ENCODE results near the gene FAM13C. TPM values are rescaled to one million over a fixed set of nuclear protein-coding genes. Genes with fewer than 3 reads are reported as not detected.

FAM13C gene
- total RNA-seq, 2 experiments from 2014 or later: not detected

- no peak for DNase-seq
- Mint-ChIP-seq H3K9me3 (no peaks in the 10 kb centered on the region), H3K36me3 (ENCODE audit: low read depth) (no peaks in the 10 kb centered on the region), H3K4me1 (no peaks in the 10 kb centered on the region), H3K4me3 (no peak overlapping the region), H3K27me3 (peaks cover 2% of the 10 kb centered on the region), H3K27ac (no peak overlapping the region)
- ChIA-PET CTCF (no interaction called here), POLR2A (no interaction called here)
These were observed 19.3 kb upstream of the FAM13C start for GRCh38 chr10:59381687-59382086.

GRCh38 chr10:59376846-59377245 is 14.5 kb upstream of the FAM13C start:
- Mint-ChIP-seq H3K4me3 (no peak overlapping the region), H3K4me1 (no peaks in the 10 kb centered on the region), H3K36me3 (ENCODE audit: low read depth) (no peaks in the 10 kb centered on the region), H3K9me3 (no peaks in the 10 kb centered on the region), H3K27ac (no peak overlapping the region), H3K27me3 (peaks cover 2% of the 10 kb centered on the region)
- ChIA-PET POLR2A (no interaction called here), CTCF (no interaction called here)
- no peak for DNase-seq

GRCh38 chr10:59375990-59376389 is 13.6 kb upstream of the FAM13C start:
- CTCF ChIA-PET: no interaction called here
- Mint-ChIP-seq H3K9me3 (no peaks in the 10 kb centered on the region), H3K4me3 (no peak overlapping the region), H3K4me1 (no peaks in the 10 kb centered on the region), H3K27me3 (peaks cover 2% of the 10 kb centered on the region), H3K36me3 (ENCODE audit: low read depth) (no peaks in the 10 kb centered on the region), H3K27ac (no peak overlapping the region)
- POLR2A ChIA-PET: no interaction called here
- no peak for DNase-seq

GRCh38 chr10:59374916-59375315 is 12.6 kb upstream of the FAM13C start:
- ChIA-PET CTCF (no interaction called here), POLR2A (no interaction called here)
- Mint-ChIP-seq H3K36me3 (ENCODE audit: low read depth) (no peaks in the 10 kb centered on the region), H3K27ac (no peak overlapping the region), H3K27me3 (peaks cover 2% of the 10 kb centered on the region), H3K4me1 (no peaks in the 10 kb centered on the region), H3K4me3 (no peak overlapping the region), H3K9me3 (no peaks in the 10 kb centered on the region)
- DNase-seq: no peak

GRCh38 chr10:59373071-59373470 is 10.7 kb upstream of the FAM13C start:
- DNase-seq: no peak
- Mint-ChIP-seq H3K27me3 (no peaks in the 10 kb centered on the region), H3K36me3 (ENCODE audit: low read depth) (no peaks in the 10 kb centered on the region), H3K9me3 (no peaks in the 10 kb centered on the region), H3K27ac (no peak overlapping the region), H3K4me3 (no peak overlapping the region), H3K4me1 (no peaks in the 10 kb centered on the region)
- POLR2A ChIA-PET: no interaction called here
- CTCF ChIA-PET: interaction anchor here (0.7 kb wide), 1 partner anchor 470 kb away, joined by 3 read pairs; no protein-coding TSS in a partner anchor

GRCh38 chr10:59372543-59372942 is 10.2 kb upstream of the FAM13C start:
- no peaks in the 10 kb centered on the region for H3K4me1 Mint-ChIP-seq
- DNase-seq: no peak
- ChIA-PET POLR2A (no interaction called here), CTCF (no interaction called here)
- no peak overlapping the region for H3K4me3 Mint-ChIP-seq
- H3K36me3 Mint-ChIP-seq (ENCODE audit: low read depth): no peaks in the 10 kb centered on the region
- H3K9me3 Mint-ChIP-seq: no peaks in the 10 kb centered on the region
- H3K27ac Mint-ChIP-seq: no peak overlapping the region
- H3K27me3 Mint-ChIP-seq: no peaks in the 10 kb centered on the region

- DNase-seq: no peak
- H3K27me3 Mint-ChIP-seq: peaks cover 30% of the 10 kb centered on the region
- H3K4me3 Mint-ChIP-seq: no peak overlapping the region
- POLR2A ChIA-PET: no interaction called here
- H3K9me3 Mint-ChIP-seq: no peaks in the 10 kb centered on the region
- peaks cover 8% of the 10 kb centered on the region for H3K4me1 Mint-ChIP-seq
- CTCF ChIA-PET: interaction anchor here (0.6 kb wide), 1 partner anchor 1166 kb away, joined by 3 read pairs; no protein-coding TSS in a partner anchor
- no peaks in the 10 kb centered on the region for H3K36me3 Mint-ChIP-seq (ENCODE audit: low read depth)
- no peak overlapping the region for H3K27ac Mint-ChIP-seq
These were observed 3.9 kb upstream of the FAM13C start for GRCh38 chr10:59366290-59366689.

GRCh38 chr10:59363446-59363958 is 1.2 kb upstream of the FAM13C start:
- POLR2A ChIA-PET: no interaction called here

GRCh38 chr10:59362959-59363381 is 621 bp upstream of the FAM13C start:
- no peak overlapping the region for H3K27ac Mint-ChIP-seq
- no peak overlapping the region for H3K4me3 Mint-ChIP-seq
- peaks cover 30% of the 10 kb centered on the region for H3K27me3 Mint-ChIP-seq
- H3K9me3 Mint-ChIP-seq: no peaks in the 10 kb centered on the region
- H3K4me1 Mint-ChIP-seq: peaks cover 8% of the 10 kb centered on the region
- DNase-seq: no peak
- POLR2A ChIA-PET: no interaction called here
- H3K36me3 Mint-ChIP-seq (ENCODE audit: low read depth): no peaks in the 10 kb centered on the region
- CTCF ChIA-PET: interaction anchor here (0.7 kb wide), 2 partner anchors 21 to 27 kb away, joined by 3 read pairs; no protein-coding TSS in a partner anchor

More at GRCh38 chr10:59363446-59363958, 1.2 kb upstream of the FAM13C start:
- DNase-seq: no peak
- H3K9me3 Mint-ChIP-seq: no peaks in the 10 kb centered on the region
- no peak overlapping the region for H3K4me3 Mint-ChIP-seq
- no peaks in the 10 kb centered on the region for H3K36me3 Mint-ChIP-seq (ENCODE audit: low read depth)
- peaks cover 8% of the 10 kb centered on the region for H3K4me1 Mint-ChIP-seq
- H3K27ac Mint-ChIP-seq: no peak overlapping the region
- H3K27me3 Mint-ChIP-seq: peaks cover 30% of the 10 kb centered on the region
- CTCF ChIA-PET: interaction anchor here (0.7 kb wide), 1 partner anchor 28 kb away, joined by 3 read pairs; no protein-coding TSS in a partner anchor

GRCh38 chr10:59361663-59362143 is 646 bp downstream of the FAM13C start:
- peaks cover 30% of the 10 kb centered on the region for H3K27me3 Mint-ChIP-seq
- H3K4me1 Mint-ChIP-seq: peaks cover 8% of the 10 kb centered on the region
- no peaks in the 10 kb centered on the region for H3K36me3 Mint-ChIP-seq (ENCODE audit: low read depth)
- H3K9me3 Mint-ChIP-seq: no peaks in the 10 kb centered on the region
- H3K27ac Mint-ChIP-seq: no peak overlapping the region
- no peak for DNase-seq
- H3K4me3 Mint-ChIP-seq: no peak overlapping the region
- CTCF ChIA-PET: no interaction called here
- POLR2A ChIA-PET: no interaction called here

- CTCF ChIA-PET: no interaction called here
- POLR2A ChIA-PET: no interaction called here
- no peak overlapping the region for H3K4me3 Mint-ChIP-seq
- H3K4me1 Mint-ChIP-seq: peaks cover 8% of the 10 kb centered on the region
- no peak overlapping the region for H3K27ac Mint-ChIP-seq
- no peaks in the 10 kb centered on the region for H3K36me3 Mint-ChIP-seq (ENCODE audit: low read depth)
- DNase-seq: no peak
- no peaks in the 10 kb centered on the region for H3K9me3 Mint-ChIP-seq
- H3K27me3 Mint-ChIP-seq: peaks cover 30% of the 10 kb centered on the region
These were observed 1.5 kb downstream of the FAM13C start for GRCh38 chr10:59360605-59361405.

GRCh38 chr10:59358576-59358975 is 3.8 kb downstream of the FAM13C start:
- POLR2A ChIA-PET: no interaction called here
- peaks cover 16% of the 10 kb centered on the region for H3K27me3 Mint-ChIP-seq
- peaks cover 8% of the 10 kb centered on the region for H3K4me1 Mint-ChIP-seq
- no peaks in the 10 kb centered on the region for H3K9me3 Mint-ChIP-seq
- no peak overlapping the region for H3K4me3 Mint-ChIP-seq
- H3K27ac Mint-ChIP-seq: no peak overlapping the region
- no peak for DNase-seq
- CTCF ChIA-PET: no interaction called here
- H3K36me3 Mint-ChIP-seq (ENCODE audit: low read depth): no peaks in the 10 kb centered on the region

- no peak for DNase-seq
- POLR2A ChIA-PET: no interaction called here
- H3K4me1 Mint-ChIP-seq: no peaks in the 10 kb centered on the region
- H3K9me3 Mint-ChIP-seq: no peaks in the 10 kb centered on the region
- H3K27me3 Mint-ChIP-seq: no peaks in the 10 kb centered on the region
- H3K27ac Mint-ChIP-seq: no peak overlapping the region
- CTCF ChIA-PET: no interaction called here
- no peak overlapping the region for H3K4me3 Mint-ChIP-seq
- H3K36me3 Mint-ChIP-seq (ENCODE audit: low read depth): no peaks in the 10 kb centered on the region
These were observed 7.9 kb downstream of the FAM13C start for GRCh38 chr10:59354434-59354833.

GRCh38 chr10:59350558-59350957 is 11.8 kb downstream of the FAM13C start:
- CTCF ChIA-PET: no interaction called here
- no peak overlapping the region for H3K27ac Mint-ChIP-seq
- no peaks in the 10 kb centered on the region for H3K4me1 Mint-ChIP-seq
- H3K36me3 Mint-ChIP-seq (ENCODE audit: low read depth): no peaks in the 10 kb centered on the region
- no peaks in the 10 kb centered on the region for H3K27me3 Mint-ChIP-seq
- DNase-seq: no peak
- POLR2A ChIA-PET: no interaction called here
- H3K9me3 Mint-ChIP-seq: no peaks in the 10 kb centered on the region
- H3K4me3 Mint-ChIP-seq: no peak overlapping the region

Measured in activated CD4-positive, alpha-beta T cell treated with anti-CD3 and anti-CD28 coated beads, Interleukin-2, amount 10 ng/mL, durations not matched to agents 7 days and 5 days (primary cell).